DMS 273 (cell line): ENCODE results near the gene ANKRD11.
"Not testable (repeated sequence)": the region's sequence is repeated elsewhere in the genome, so short reads cannot be mapped to it uniquely, and the experiment has no call there.

Experiments used
- DNase-seq: peaks from one replicate; lab custom pipeline; 2025; ENCODE audit not compliant: unreplicated experiment; lab: John Stamatoyannopoulos, UW

The ANKRD11 gene

DNA sequence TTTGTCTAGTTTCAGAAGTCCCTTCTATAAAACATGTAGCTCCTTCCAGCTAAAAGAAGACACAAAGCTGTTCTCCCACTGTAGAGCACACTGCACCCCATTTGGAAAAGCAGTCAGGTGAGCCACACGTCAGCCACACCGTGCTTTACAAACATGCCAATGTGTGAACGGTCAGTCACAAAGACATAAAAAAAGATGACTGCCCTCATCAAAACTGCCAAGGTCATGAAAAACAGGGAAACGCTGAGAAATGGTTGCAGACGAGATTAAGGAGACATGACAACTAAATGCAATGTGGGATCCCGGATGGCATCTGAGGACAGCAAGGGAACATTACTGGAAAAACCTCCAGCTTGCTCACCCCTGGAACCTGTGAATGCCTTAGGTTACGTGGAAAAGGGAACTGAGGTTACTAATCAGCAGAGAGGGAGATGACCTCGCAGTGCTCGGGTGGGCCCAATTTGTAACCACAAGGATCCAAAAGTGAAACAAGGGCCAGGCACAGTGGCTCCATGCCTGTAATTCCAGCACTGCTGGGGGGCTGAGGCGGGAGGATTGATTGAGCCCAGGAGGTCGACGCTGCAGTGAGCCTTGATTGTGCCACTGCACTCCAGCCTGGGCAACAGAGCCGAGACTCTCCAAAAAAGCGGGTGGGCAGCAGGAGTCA lies 8.1 kb downstream of the ANKRD11 start:
- no peak for DNase-seq

DNA sequence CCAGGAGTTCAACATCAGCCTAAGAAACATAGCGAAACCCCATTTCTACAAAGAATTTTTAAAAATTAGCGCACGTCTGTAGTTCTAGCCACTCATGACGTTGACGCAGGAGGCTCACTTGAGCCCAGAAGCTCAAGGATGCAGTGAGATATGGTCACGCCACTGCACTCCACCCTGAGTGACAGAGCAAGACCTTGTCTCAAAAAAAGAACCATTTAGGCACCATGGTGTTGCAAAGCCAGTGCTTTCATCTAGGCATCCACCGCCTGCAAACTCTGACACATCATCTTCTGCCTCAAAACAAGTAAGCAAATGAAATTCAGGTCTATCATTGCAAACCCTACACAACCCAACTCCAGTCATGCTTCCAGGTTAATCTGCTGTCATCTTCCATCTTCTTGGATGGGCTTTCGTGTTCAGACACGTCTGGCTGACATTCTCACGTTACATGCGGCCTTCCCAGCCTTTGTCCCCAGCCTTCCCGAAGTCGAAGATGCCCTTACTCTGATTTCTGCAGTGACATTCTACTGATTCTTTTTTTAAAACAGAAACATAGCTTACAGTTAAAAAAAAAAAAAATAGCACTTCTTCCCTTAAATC lies 8.9 kb downstream of the ANKRD11 start:
- no peak for DNase-seq

DNA sequence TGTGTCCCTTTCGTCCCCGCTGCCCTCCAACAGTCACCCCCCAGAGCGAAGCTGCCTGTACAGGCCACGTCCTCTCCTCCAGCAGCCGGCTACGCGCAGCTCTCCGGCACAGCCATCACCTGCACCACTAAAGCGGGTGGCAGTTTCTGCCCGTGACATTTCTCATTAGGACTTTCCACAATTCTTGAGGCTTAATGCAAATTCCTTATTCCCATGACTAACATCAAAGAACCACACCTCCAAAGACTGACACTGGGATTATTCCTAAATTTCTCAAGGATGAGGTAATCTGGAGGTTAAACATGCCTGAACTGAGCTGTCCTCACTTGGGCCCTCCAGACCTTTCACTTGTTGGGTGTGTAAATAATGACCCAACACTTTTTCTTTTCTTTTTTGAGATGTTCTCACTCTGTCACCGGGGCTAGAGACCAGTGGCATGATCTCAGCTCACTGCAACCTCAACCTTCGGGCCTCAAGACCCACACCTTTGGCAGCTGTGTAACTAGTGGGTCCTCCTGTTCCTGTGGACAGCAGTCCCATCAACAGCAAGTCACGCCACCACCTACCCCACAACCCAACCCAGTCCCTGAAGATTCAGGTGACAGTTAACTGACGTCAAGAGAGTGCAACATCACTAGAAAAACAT lies 11.7 kb downstream of the ANKRD11 start:
- DNase-seq, result no peak

DNA sequence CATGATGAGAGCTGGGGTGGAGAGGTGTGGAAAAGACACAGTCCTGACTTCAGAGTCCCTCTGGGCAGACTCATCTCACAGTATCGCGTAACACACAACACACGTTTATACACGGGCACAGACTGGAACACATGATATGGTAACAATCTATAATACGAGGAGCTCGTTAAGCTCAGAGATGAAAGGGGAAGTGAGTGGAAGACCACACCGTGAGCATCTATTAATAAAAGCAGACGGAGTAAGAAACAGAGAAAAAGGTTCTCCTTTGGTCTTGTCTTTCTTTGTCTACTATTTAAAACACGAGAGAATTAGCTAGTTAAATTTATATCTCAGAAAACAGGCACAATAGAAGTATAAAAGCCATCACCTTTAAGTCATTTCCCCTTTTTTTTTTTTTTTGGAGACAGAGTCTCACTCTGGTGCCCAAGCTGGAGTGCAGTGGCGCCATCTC lies 13.5 kb downstream of the ANKRD11 start:
- DNase-seq, result no peak

DNA sequence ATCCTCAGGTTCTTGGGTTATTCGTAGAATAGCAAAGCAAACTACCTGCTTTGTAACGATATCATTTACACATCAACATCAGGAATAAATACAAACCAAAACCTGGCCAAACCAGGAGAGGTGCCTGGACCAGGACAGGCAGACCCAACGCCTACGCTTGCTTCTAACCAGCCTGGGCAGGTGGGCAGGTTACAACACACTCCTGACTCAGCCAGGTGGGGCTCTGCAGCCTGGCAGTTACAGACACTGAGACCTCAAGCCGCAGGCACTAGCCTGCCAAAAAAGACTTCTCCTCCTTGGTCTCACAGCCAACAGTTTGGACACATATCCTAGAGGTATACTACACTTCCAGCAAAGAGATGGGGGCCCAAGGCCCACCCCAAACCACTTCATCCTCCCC lies 14.0 kb downstream of the ANKRD11 start:
- DNase-seq, result no peak

DNA sequence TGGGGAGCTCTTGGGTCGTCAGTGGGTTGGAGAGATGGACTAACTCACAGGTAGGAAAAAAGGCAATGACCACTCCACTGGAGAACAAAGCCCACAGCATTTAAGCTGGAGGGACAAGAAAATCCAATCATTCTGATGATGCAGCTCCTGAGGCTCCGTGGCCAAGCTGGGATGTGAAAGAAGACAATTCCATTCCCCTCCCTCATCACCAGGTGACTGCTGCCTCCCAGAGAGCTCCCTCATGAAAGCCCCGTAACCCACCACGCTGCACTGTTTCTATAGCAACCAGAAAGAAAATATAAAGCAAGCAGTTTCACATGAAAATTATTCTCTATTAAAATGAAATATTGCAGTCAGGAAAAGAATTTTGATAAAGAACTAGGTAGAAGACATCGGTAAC lies 15.2 kb downstream of the ANKRD11 start:
- DNase-seq, result no peak

DNA sequence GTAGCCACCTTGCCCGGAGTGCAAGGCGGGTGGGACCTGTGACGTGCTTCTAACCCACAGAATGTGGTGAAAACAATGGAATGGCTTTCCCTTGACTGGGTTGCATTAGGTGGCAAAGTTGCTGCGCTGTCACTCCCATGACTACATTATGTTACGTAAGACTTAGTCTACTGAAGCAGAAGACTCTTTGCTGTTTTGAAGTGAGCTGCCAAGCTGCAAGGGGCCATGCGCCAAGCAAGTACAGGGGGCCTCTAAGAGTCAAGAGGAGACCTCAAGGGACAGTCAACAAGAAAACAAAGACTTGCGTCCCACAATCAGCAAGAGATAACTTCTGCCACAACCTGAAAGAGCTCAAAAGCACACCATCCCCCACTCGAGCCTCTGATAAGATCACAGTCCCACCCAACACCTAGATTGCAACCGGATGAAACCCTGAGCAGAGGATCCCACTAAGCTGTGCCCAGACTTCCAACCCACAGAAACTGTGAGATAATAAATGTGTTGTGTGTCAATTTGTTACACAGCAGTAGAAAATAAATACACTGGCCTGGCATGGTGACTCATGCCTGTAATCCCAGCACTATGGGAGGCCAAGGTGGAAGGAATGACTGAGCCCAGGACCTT lies 16.5 kb downstream of the ANKRD11 start:
- DNase-seq, result no peak

DNA sequence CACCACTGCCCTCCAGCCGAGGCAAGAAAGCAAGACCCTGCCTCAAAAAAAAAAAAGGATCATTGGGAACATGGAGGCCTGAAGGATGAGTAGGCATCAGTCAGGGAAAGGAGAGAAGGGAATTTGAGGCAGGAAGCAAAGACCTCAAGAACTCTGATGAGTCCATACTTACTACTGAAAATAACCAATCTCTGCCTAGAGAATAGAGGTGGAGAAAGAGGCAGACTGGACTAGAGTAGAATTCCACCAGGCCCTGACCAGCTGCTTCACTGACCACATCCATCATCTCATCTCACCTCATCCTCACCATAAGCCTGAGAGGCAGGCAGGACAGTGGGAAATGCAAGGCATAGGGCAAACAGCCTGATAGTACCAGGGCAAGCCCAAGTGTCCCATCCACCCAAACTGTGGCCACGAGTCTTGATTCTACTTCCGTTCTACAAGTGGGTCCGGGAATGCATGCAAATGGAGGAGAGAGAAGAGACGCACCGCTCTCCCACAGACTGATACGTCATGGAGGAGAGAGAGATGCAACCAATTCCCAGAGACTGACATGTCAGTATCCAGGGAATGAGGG lies 17.1 kb downstream of the ANKRD11 start:
- DNase-seq, result no peak

DNA sequence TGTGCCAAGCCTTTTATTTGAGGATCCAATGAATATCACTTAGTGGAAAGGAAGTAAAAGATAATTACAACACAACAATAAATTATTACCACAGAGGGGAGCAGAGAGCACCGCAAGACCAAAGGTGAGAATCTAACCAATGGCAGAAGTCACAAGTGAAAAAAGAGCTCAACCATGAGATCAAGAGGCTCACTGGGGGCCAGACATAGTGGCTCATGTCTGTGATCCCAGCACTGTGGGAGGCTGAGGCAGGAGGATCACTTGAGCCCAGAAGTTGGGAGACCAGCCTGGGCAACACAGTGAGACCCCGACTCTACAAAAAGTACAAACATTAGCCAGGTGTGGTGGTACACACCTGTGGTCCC lies 17.7 kb downstream of the ANKRD11 start:
- no peak for DNase-seq

DNA sequence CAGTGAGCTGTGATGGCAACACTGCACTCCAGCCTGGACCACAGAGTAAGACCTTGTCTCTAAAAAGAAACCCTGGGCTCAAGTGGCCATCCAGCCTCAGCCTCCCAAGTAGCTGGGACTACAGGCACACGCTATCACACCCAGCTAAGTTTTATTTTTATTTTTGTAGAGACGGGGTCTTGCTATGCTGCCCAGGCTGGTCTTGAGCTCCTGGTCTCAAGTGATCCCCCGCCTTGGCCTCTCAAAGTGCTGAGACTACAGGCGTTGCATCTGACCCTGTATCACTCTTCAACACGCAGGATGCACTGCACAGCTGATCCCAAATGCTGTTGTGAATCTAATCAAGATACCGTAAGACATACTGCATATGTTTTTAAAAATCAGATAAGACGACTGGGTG lies 23.0 kb downstream of the ANKRD11 start:
- no peak for DNase-seq

DNA sequence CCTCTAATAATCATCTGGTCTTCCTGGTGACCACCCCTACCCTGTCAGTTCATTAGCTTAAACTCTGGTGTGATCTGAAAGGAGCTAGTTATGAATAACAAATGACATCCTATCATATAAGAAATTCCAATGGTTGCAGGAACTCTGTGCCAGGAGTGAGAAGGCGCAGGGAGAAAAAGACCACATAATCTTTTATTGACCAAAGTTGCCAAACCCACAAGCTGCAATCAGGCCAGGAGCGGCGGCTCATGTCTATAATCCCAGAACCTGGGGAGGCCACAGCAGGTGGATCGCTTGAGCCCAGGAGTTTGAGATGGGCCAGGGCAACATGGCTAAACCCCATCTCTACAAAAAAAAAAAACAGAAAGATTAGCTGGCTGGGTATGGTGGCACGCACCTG lies 23.4 kb downstream of the ANKRD11 start:
- no peak for DNase-seq

DNA sequence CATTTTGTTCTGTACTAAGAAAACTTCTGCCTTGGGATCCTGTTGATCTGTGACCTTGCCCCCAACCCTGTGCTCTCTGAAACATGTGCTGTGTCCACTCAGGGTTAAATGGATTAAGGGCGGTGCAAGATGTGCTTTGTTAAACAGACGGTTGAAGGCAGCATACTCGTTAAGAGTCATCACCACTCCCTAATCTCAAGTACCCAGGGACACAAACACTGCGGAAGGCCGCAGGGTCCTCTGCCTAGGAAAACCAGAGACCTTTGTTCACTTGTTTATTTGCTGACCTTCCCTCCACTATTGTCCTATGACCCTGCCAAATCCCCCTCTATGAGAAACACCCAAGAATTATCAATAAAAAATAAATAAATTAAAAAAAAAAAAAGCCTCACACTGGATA lies 27.0 kb downstream of the ANKRD11 start:
- DNase-seq, result not testable (repeated sequence)

DNA sequence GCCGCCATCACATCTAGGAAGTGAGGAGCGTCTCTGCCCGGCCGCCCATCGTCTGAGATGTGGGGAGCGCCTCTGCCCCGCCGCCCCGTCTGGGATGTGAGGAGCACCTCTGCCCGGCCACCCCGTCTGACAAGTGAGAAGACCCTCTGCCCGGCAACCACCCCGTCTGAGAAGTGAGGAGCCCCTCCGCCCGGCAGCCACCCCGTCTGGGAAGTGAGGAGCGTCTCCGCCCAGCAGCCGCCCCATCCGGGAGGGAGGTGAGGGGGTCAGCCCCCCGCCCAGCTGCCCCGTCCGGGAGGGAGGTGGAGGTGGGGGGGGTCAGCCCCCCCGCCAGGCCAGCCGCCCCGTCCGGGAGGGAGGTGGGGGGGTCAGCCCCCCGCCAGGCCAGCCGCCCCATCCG lies 27.7 kb downstream of the ANKRD11 start:
- not testable (repeated sequence) for DNase-seq

DNA sequence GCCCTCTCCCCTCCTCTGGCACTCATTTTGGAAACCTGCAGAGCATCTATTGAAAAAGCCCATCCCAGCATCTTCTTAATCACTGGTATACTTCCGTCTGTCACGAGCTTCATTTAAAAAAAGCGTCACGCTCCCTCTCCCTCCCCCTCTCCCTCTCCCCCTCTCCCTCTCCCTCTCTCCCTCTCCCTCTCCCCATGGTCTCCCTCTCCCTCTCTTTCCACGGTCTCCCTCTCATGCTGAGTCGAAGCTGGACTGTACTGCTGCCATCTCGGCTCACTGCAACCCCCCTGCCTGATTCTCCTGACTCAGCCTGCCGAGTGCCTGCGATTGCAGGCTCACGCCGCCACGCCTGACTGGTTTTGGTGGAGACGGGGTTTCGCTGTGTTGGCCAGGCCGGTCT lies 28.5 kb downstream of the ANKRD11 start:
- DNase-seq, result not testable (repeated sequence)

DNA sequence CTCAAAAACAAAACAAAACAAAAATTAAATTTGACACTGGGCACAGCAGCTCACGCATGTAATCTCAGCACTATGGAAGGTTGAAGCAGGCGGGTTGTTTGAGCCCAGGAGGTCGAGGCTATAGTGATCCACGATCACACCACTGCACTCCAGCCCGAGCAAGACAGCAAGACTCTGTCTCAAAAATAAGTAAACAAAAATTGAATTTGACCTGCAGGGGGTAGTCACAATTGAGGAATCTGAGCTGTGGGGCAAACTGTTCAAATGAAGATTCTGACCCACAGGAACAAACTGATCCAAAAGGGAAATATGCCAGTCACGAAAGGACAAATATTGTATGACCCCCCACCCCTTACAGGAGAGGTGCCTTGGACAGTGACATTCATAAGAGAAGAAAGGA lies 29.8 kb downstream of the ANKRD11 start:
- no peak for DNase-seq

DNA sequence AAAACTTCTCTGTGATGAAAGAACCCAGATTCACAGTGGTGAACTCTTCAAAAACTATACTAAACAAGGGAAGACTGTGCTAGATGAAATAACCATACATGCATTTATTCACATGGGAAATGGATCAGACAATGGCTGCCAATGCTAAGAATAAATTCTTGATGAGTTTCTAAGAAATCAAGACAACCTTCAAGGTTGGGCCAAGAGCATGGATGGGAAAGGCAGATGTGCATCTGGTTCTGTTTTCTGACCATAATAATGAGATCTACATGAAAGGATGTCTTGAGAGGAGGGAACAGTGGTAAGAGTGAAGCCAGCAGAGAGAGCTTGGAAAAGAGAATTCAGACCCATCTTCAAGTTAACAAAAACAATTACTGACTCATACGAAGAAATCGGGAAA lies 31.4 kb downstream of the ANKRD11 start:
- DNase-seq, result no peak

DNA sequence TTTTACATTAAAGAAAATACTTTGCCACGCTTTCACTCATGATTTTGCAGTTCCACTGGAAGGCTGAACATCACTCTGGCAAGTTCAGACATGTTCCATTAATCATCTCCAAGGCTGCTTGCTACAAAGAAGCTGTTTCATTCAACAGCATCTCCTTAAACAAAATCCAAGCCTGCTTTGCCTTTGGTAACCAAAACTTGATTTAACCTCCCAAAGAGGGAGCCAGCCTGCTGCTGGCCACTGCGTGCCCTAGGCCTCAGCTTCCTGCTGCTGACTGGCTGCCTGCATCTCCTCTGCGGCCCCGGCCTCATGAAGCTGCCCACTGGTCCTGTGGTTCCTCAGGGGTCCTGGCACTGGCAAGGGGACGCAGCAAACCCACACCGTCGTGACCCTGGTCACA lies 31.8 kb downstream of the ANKRD11 start:
- DNase-seq, result no peak

DNA sequence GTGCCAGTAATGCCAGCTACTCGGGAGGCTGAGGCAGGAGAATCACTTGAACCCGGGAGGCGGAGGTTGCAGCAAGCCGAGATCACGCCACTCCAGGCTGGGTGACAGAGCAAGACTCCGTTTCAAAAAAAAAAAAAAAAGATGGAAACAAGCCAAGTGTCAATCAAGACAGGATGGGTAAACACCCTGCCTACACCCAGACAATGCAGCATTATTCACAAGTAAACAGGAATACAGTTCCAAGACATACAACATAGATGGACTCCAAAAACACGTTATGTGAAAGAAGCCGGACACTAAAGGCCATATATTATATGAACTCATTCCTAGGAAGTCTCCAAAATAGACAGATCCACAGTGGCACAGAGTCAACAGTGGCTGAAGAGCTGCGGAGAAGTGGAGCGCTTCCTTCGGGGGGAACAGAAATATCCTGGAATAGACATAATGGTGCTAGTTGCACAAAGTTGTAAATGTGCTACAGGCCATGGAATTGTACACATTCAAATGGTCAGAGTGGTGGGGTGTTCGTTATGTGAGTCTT lies 33.9 kb downstream of the ANKRD11 start:
- DNase-seq, result no peak

DNA sequence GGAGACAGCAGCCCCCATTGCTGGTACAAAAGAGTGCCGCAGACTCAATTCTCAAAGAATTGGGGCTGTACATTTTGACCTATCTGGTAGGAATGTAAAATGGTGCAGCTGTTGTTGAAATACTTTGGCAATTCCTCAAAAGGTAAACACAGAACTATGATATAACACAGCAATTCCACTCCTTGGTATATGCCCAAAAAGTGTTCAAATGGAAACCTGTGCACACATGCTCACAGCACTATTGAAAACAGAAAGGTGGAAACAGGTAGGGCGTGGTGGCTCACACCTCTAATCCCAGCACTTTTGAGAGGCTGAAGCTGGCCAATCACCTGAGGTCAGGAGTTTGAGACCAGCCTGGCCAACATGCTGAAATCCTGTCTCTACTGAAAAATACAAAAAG lies 34.7 kb downstream of the ANKRD11 start:
- no peak for DNase-seq

DNA sequence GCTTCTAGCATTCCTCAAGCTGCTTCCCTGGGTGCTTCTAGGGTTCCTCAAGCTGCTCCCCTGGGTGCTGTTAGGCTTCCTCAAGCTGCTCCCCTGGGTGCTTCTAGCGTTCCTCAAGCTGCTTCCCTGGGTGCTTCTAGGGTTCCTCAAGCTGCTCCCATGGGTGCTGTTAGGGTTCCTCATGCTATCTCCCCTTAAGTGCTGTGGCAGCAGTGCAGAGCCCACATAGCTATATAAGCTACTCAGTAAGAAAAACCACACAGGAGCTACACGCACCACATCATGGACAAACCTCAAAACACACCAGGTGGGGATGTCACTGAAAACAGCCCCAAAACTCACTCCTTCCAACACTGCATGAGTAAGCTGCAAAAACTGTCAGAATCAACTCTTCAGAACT lies 35.2 kb downstream of the ANKRD11 start:
- no peak for DNase-seq

DNA sequence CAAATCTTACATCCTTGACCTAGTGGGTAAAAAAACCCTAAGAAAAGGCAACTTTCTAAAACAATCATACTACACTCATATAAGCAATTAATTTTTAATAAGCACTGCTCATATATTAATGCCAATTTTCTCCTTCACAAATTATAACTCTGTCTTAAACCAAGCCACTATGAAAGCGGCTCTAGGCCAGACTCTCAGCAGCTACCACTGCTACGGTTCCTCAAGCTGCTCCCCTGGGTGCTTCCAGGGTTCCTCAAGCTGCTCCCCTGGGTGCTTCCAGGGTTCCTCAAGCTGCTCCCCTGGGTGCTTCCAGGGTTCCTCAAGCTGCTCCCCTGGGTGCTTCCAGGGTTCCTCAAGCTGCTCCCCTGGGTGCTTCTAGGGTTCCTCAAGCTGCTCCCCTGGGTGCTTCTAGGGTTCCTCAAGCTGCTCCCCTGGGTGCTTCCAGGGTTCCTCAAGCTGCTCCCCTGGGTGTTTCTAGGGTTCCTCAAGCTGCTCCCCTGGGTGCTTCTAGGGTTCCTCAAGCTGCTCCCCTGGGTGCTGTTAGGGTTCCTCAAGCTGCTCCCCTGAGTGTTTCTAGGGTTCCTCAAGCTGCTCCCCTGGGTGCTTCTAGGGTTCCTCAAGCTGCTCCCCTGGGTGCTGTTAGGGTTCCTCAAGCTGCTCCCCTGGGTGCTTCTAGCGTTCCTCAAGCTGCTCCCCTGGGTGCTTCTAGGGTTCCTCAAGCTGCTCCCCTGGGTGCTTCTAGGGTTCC lies 35.8 kb downstream of the ANKRD11 start:
- DNase-seq, result not testable (repeated sequence)
